HepG2 (cell line): ENCODE results near the gene TRIM9. TPM values are rescaled to one million over a fixed set of nuclear protein-coding genes. Genes with fewer than 3 reads are reported as not detected.

Source experiments
- JUNB ChIP-seq: sonication (generic); formaldehyde crosslinking; IDR thresholded peaks from 2 replicates; pipeline ENCODE4 v1.8.0; 2022; ENCODE audit warnings: missing genetic modification reagents, mild to moderate bottlenecking, borderline replicate concordance
- NR2C2 ChIP-seq: sonication (generic); formaldehyde crosslinking; IDR thresholded peaks from 2 replicates; pipeline ENCODE4 v1.4.0; 2020; ENCODE audit warnings: missing genetic modification reagents, mild to moderate bottlenecking, moderate library complexity, borderline replicate concordance
- RFXAP ChIP-seq: sonication (generic); formaldehyde crosslinking; IDR thresholded peaks from 2 replicates; pipeline ENCODE4 v1.4.0; 2020; ENCODE audit warnings: missing genetic modification reagents, borderline replicate concordance
- U2AF2 ChIP-seq: fragments of 200-400 bp; formaldehyde crosslinking; IDR thresholded peaks from 2 replicates; pipeline ENCODE4 v1.6.1; 2017; ENCODE audit warnings: low read depth, mild to moderate bottlenecking, low read length
- ZFP82 ChIP-seq: sonication (generic); formaldehyde crosslinking; IDR thresholded peaks from 2 replicates; pipeline ENCODE4 v1.5.1; 2020; ENCODE audit warnings: mild to moderate bottlenecking, missing genetic modification reagents, borderline replicate concordance
- ZNF124 ChIP-seq: sonication (generic); formaldehyde crosslinking; IDR thresholded peaks from 2 replicates; pipeline ENCODE4 v1.4.0; 2020; ENCODE audit warnings: missing genetic modification reagents
- ZNF431 ChIP-seq: sonication (generic); formaldehyde crosslinking; IDR thresholded peaks from 2 replicates; pipeline ENCODE4 v1.9.0; 2022; ENCODE audit warnings: missing genetic modification reagents, low read depth, mild to moderate bottlenecking, borderline replicate concordance
- polyA plus RNA-seq, 8 experiments: library from polyadenylated mRNA; depleted of rRNA in 3 of 8; stranded (reverse) in 7 of 8; unstranded in 1 of 8; fragments of >200 nt; fragmentation: Illumina TruSeq in 4 of 8; extraction: Trizol in 4 of 8; gene quantifications; 2 replicates each; pipeline versions ENCODE4 v1.2.1 to v1.2.3, GENCODE V29; 2011 to 2016; ENCODE audit warnings: low read depth in 4 of 8, missing spikeins in 1 of 8, mixed read lengths in 1 of 8; ENCODE audit not compliant: insufficient read depth in 1 of 8
- total RNA-seq, 5 experiments: library from RNA; depleted of rRNA; stranded (reverse); fragments of >200 nt; fragmentation: Illumina TruSeq; extraction: Trizol; gene quantifications; 2 replicates each; pipeline ENCODE4 v1.2.3, GENCODE V29; 2016; ENCODE audit warnings: low read depth in 1 of 5
- TF ChIP-seq, protein P1 (sequence below): sonication (generic); formaldehyde crosslinking; conservative IDR thresholded peaks from 2 replicates; pipeline ENCODE4 v1.4.0; 2020; ENCODE audit warnings: missing genetic modification reagents
- TF ChIP-seq, protein P2 (sequence below): sonication (generic); formaldehyde crosslinking; IDR thresholded peaks from 2 replicates; pipeline ENCODE4 v1.5.0; 2020; ENCODE audit warnings: missing genetic modification reagents, mild to moderate bottlenecking, borderline replicate concordance
- TF ChIP-seq, protein P3 (sequence below): sonication (generic); formaldehyde crosslinking; IDR thresholded peaks from 2 replicates; pipeline ENCODE4 v1.4.0; 2020; ENCODE audit warnings: missing genetic modification reagents, mild to moderate bottlenecking, borderline replicate concordance
- TF ChIP-seq, protein P4 (sequence below): sonication (generic); formaldehyde crosslinking; IDR thresholded peaks from 2 replicates; pipeline ENCODE4 v1.5.1; 2020; ENCODE audit warnings: missing genetic modification reagents, mild to moderate bottlenecking, borderline replicate concordance

TRIM9 gene
- total and polyA plus RNA-seq, 2 of the 13 experiments (the other 11 are each of a cell fraction or from before 2014, with no cell fraction given), result 0.04 to 0.07 TPM

DNA sequence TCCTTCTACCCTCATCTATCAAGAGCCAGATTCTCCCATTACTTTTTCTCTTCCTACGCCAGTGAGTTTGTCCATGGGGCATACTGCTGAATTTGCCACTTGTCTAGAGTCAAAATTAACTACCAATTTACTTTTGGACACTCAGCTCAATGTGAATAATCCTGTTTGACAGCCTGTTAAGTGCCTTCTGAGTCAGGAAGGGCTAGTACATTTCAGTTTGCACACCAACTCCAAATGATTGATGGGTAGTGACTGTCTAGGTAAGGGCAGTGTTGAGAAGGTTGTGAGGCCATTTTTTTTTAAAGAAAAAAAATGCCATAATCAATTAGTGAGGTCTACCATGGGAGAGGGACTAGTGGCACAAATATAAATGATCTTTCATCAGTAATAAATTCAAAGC, 21.8 kb upstream of the TRIM9 start (continued):
- TF ChIP-seq ZNF124 (CRISPR knock-in tag) (no peak), ZNF431 (no peak), RFXAP (CRISPR knock-in tag) (no peak), ZFP82 (CRISPR knock-in tag) (no peak), NR2C2 (CRISPR knock-in tag) (no peak), JUNB (CRISPR knock-in tag) (no peak), U2AF2 (no peak)
- TF ChIP-seq, protein P1, sequence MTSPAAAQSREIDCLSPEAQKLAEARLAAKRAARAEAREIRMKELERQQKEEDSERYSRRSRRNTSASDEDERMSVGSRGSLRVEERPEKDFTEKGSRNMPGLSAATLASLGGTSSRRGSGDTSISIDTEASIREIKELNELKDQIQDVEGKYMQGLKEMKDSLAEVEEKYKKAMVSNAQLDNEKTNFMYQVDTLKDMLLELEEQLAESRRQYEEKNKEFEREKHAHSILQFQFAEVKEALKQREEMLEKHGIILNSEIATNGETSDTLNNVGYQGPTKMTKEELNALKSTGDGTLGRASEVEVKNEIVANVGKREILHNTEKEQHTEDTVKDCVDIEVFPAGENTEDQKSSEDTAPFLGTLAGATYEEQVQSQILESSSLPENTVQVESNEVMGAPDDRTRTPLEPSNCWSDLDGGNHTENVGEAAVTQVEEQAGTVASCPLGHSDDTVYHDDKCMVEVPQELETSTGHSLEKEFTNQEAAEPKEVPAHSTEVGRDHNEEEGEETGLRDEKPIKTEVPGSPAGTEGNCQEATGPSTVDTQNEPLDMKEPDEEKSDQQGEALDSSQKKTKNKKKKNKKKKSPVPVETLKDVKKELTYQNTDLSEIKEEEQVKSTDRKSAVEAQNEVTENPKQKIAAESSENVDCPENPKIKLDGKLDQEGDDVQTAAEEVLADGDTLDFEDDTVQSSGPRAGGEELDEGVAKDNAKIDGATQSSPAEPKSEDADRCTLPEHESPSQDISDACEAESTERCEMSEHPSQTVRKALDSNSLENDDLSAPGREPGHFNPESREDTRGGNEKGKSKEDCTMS (CRISPR knock-in tag), result no peak
- TF ChIP-seq, protein P2, sequence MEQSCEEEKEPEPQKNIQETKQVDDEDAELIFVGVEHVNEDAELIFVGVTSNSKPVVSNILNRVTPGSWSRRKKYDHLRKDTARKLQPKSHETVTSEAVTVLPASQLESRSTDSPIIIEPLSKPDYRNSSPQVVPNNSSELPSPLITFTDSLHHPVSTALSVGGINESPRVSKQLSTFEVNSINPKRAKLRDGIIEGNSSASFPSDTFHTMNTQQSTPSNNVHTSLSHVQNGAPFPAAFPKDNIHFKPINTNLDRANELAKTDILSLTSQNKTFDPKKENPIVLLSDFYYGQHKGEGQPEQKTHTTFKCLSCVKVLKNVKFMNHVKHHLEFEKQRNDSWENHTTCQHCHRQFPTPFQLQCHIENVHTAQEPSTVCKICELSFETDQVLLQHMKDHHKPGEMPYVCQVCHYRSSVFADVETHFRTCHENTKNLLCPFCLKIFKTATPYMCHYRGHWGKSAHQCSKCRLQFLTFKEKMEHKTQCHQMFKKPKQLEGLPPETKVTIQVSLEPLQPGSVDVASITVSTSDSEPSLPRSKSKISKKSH (CRISPR knock-in tag), result no peak
- TF ChIP-seq, protein P3, sequence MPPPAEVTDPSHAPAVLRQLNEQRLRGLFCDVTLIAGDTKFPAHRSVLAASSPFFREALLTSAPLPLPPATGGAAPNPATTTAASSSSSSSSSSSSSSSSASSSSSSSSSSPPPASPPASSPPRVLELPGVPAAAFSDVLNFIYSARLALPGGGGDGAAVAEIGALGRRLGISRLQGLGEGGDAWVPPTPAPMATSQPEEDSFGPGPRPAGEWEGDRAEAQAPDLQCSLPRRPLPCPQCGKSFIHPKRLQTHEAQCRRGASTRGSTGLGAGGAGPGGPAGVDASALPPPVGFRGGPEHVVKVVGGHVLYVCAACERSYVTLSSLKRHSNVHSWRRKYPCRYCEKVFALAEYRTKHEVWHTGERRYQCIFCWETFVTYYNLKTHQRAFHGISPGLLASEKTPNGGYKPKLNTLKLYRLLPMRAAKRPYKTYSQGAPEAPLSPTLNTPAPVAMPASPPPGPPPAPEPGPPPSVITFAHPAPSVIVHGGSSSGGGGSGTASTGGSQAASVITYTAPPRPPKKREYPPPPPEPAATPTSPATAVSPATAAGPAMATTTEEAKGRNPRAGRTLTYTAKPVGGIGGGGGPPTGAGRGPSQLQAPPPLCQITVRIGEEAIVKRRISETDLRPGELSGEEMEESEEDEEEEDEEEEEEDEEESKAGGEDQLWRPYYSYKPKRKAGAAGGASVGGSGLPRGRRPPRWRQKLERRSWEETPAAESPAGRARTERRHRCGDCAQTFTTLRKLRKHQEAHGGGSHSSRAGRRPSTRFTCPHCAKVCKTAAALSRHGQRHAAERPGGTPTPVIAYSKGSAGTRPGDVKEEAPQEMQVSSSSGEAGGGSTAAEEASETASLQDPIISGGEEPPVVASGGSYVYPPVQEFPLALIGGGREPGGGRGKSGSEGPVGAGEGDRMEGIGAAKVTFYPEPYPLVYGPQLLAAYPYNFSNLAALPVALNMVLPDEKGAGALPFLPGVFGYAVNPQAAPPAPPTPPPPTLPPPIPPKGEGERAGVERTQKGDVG (CRISPR knock-in tag), result no peak
- TF ChIP-seq, protein P4, sequence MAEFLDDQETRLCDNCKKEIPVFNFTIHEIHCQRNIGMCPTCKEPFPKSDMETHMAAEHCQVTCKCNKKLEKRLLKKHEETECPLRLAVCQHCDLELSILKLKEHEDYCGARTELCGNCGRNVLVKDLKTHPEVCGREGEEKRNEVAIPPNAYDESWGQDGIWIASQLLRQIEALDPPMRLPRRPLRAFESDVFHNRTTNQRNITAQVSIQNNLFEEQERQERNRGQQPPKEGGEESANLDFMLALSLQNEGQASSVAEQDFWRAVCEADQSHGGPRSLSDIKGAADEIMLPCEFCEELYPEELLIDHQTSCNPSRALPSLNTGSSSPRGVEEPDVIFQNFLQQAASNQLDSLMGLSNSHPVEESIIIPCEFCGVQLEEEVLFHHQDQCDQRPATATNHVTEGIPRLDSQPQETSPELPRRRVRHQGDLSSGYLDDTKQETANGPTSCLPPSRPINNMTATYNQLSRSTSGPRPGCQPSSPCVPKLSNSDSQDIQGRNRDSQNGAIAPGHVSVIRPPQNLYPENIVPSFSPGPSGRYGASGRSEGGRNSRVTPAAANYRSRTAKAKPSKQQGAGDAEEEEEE (CRISPR knock-in tag), result no peak
